ENCODE results near the gene CALML3. TPM values are rescaled to one million over a fixed set of nuclear protein-coding genes. Genes with fewer than 3 reads are reported as not detected.

The CALML3 gene
- total RNA-seq, 1 donor from 2014 or later, result not detected

DNA sequence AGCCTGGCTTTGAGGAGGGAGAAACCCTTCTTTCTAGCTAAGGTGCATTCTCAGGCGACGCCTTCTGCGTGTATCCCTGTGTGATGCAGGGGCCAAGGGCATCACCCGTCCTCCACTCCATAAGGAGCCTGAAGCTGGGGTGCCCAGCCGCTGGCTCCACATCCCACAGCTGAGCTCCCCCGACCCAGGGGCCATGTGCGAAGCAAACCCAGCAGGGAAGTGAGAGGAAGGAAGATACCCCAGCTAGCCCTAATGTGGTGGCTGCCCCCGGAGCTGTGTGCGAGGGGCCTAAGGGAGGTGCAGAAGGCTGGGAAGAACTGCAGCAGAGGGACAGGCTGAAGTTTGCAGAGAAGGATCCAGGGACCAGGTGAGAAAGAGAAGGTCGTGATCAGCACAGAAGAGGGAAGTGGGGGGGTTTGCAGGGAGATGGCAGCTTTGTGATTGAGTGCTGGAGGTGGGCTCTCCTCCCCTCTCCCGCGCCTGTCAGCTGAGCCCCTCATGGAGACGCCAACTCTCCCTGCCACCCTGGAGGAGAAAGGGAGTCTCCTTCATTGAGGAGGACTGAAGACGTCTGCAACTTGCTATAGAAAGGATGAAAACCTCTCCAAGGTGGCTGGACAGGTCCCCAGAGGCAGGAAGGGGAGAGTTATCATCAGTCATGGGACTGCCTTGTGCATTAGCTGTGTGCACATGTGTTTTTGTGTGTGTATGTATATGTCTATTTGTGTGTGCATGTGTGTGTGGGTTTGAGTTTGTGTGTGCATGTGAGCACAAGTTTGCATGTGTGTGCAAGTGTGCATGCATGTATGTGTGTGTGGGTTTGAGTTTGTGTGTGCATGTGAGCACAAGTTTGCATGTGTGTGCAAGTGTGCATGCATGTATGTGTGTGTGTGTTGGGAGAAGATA lies 21.9 kb upstream of the CALML3 start:
- Mint-ChIP-seq H3K9me3 (no peaks in the 10 kb centered on the region), H3K27ac (no peak overlapping the region), H3K36me3 (ENCODE audit: low read depth) (no peaks in the 10 kb centered on the region), H3K27me3 (peaks cover 2% of the 10 kb centered on the region), H3K4me1 (no peaks in the 10 kb centered on the region), H3K4me3 (no peak overlapping the region)
- intact Hi-C loops (cut with micrococcal nuclease), result no loop called here
- no peak for ATAC-seq (ENCODE audit: low read depth)
- ChIA-PET CTCF (no interaction called here), POLR2A (no interaction called here)
- no peak for DNase-seq
- TF ChIP-seq, protein P1, sequence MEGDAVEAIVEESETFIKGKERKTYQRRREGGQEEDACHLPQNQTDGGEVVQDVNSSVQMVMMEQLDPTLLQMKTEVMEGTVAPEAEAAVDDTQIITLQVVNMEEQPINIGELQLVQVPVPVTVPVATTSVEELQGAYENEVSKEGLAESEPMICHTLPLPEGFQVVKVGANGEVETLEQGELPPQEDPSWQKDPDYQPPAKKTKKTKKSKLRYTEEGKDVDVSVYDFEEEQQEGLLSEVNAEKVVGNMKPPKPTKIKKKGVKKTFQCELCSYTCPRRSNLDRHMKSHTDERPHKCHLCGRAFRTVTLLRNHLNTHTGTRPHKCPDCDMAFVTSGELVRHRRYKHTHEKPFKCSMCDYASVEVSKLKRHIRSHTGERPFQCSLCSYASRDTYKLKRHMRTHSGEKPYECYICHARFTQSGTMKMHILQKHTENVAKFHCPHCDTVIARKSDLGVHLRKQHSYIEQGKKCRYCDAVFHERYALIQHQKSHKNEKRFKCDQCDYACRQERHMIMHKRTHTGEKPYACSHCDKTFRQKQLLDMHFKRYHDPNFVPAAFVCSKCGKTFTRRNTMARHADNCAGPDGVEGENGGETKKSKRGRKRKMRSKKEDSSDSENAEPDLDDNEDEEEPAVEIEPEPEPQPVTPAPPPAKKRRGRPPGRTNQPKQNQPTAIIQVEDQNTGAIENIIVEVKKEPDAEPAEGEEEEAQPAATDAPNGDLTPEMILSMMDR (IDR thresholded peaks at IDR 0.05), result no peak

DNA sequence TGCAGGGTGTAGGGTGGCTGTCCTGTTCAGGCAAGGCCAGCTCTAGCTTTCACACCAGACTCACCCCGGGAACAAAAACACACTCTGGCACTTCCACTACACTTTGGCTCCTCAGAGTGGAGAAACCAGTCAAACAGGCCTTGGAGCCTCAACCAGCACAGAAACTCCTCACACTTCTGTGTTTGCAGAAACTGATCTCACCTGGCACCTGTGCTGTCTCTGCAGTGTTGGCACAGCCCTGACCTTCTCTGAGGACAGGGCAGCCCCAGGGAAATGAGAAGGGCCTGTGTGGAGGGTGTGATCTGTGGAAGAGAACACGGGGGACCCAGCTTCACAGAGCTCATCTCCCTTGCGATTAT lies 21.3 kb upstream of the CALML3 start:
- Mint-ChIP-seq H3K4me3 (no peak overlapping the region), H3K4me1 (no peaks in the 10 kb centered on the region), H3K36me3 (ENCODE audit: low read depth) (no peaks in the 10 kb centered on the region), H3K9me3 (no peaks in the 10 kb centered on the region), H3K27me3 (peaks cover 2% of the 10 kb centered on the region), H3K27ac (no peak overlapping the region)
- DNase-seq, result no peak
- ATAC-seq (ENCODE audit: low read depth), result no peak
- intact Hi-C loops (cut with micrococcal nuclease), result no loop called here
- CTCF ChIA-PET, result no interaction called here
- POLR2A ChIA-PET, result no interaction called here
- TF ChIP-seq, protein P1 (IDR thresholded peaks at IDR 0.05), result no peak

DNA sequence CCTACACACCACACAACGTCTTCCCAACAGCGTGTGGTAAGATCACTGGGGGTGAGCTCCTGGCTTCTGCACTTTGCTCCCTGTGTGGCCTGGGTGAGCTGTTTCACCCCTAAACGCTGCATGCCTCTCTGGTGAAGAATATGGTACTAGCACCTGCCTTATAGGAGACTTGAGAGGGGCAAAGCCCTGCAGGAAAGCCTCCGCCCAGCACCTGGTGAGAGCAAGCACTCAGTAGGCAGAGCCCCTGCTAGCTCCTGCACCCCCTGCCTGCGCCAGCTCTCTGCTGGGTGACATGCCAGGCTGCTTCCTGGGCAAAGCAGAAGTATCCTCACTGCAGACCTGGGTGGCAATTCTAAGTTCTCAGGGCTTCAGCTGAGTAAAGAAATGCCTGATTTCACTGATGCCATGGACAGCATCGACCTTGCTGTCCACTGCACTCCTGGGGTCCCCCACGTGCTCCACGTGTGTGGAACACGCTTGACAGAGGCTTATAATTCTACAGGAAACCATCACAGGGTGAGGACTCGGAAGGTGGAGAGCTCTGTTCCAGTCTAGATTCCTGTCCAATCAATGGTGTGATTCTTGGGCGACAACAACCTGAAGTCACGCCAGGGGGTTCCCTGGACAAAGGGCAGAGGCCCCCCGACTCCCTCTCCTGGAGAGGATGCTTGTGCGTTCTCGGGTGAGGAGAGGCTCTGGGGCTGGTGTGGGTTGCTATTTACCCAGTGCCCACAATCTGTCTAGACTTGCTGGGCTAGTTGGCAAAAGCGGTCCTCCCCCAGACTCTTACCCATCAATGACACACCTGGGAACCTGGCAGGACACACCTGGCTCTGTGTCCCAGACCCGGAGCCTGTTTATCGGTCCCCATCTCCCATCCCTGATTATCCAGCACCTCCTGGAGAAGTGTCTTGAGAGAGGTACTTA lies 20.4 kb upstream of the CALML3 start:
- Mint-ChIP-seq H3K36me3 (ENCODE audit: low read depth) (no peaks in the 10 kb centered on the region), H3K9me3 (no peaks in the 10 kb centered on the region), H3K27ac (no peak overlapping the region), H3K4me3 (no peak overlapping the region), H3K27me3 (peaks cover 3% of the 10 kb centered on the region), H3K4me1 (no peaks in the 10 kb centered on the region)
- TF ChIP-seq, protein P1 (IDR thresholded peaks at IDR 0.05), result no peak
- CTCF ChIA-PET, result no interaction called here
- DNase-seq (no peak), ATAC-seq (ENCODE audit: low read depth) (no peak)
- intact Hi-C loops (cut with micrococcal nuclease), result no loop called here
- POLR2A ChIA-PET, result no interaction called here

DNA sequence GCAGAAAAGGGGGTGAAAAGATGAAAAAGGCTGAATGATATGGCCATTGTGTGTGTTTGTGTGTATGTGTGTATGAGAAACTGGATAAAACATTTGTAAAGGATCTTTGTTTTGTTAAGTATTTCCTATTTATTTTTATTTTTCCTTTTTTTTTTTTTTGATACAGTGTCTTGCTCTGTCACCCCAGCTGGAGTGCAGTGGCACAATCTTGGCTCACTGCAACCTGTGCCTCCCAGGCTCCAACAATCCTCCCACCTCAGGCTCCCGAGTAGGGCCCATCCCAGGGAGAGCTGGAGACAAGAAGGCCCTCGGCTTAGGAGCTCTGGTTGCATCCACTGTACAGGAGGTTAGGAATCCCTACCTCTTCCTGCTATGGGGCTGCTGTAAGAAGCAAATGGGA lies 18.5 kb upstream of the CALML3 start:
- TF ChIP-seq, protein P1 (IDR thresholded peaks at IDR 0.05), result no peak
- Mint-ChIP-seq H3K36me3 (ENCODE audit: low read depth) (no peaks in the 10 kb centered on the region), H3K4me3 (no peak overlapping the region), H3K9me3 (no peaks in the 10 kb centered on the region), H3K27ac (no peak overlapping the region), H3K27me3 (peaks cover 1% of the 10 kb centered on the region), H3K4me1 (no peaks in the 10 kb centered on the region)
- DNase-seq, result no peak
- ATAC-seq (ENCODE audit: low read depth), result no peak
- ChIA-PET POLR2A (no interaction called here), CTCF (no interaction called here)
- intact Hi-C loops (cut with micrococcal nuclease), result no loop called here

Measured in activated B cell treated with CpG ODN at 0.5 μM for 24 hours (primary cell).